ENCODE measurements around the gene SUN1.
A peak's percentile ranks its signal among the peaks of the same experiment; 100 is the strongest.

The SUN1 gene

GRCh38 chr7:785416-785815 is 46.9 kb upstream of the SUN1 start:
- TF ChIP-seq PATZ1 (CRISPR knock-in tag; IDR thresholded peaks at IDR 0.05; ENCODE audit: borderline replicate concordance) (no peak), TCF4 (CRISPR knock-in tag; IDR thresholded peaks at IDR 0.05; ENCODE audit: borderline replicate concordance) (no peak), ZNF565 (CRISPR knock-in tag; conservative IDR thresholded peaks at IDR 0.05; ENCODE audit: low read depth) (no peak), ISL1 (CRISPR knock-in tag; IDR thresholded peaks at IDR 0.05) (no peak), SNAI2 (CRISPR knock-in tag; IDR thresholded peaks at IDR 0.05) (no peak), CREB5 (CRISPR knock-in tag; IDR thresholded peaks at IDR 0.05; ENCODE audit: low read depth) (no peak), PPARA (CRISPR knock-in tag; IDR thresholded peaks at IDR 0.05; ENCODE audit: borderline replicate concordance) (no peak), BACH2 (CRISPR knock-in tag; IDR thresholded peaks at IDR 0.05; ENCODE audit: borderline replicate concordance) (no peak), ZC3H10 (CRISPR knock-in tag; IDR thresholded peaks at IDR 0.05) (no peak), OSR1 (CRISPR knock-in tag; IDR thresholded peaks at IDR 0.05) (no peak)

GRCh38 chr7:786472-787255 is 45.6 kb upstream of the SUN1 start:
- TF ChIP-seq SNAI2 (CRISPR knock-in tag; IDR thresholded peaks at IDR 0.05) (no peak), TCF4 (CRISPR knock-in tag; IDR thresholded peaks at IDR 0.05; ENCODE audit: borderline replicate concordance) (no peak), BACH2 (CRISPR knock-in tag; IDR thresholded peaks at IDR 0.05; ENCODE audit: borderline replicate concordance) (no peak), ZC3H10 (CRISPR knock-in tag; IDR thresholded peaks at IDR 0.05) (no peak), ZNF70 (CRISPR knock-in tag; IDR thresholded peaks at IDR 0.05) (no peak), POU6F1 (CRISPR knock-in tag; IDR thresholded peaks at IDR 0.05; ENCODE audit: borderline replicate concordance, low read depth) (no peak), GLIS3 (CRISPR knock-in tag; IDR thresholded peaks at IDR 0.05) (no peak), ESRRG (CRISPR knock-in tag; IDR thresholded peaks at IDR 0.05) (no peak), ZNF565 (CRISPR knock-in tag; conservative IDR thresholded peaks at IDR 0.05; ENCODE audit: low read depth) (no peak), ISL1 (CRISPR knock-in tag; IDR thresholded peaks at IDR 0.05) (no peak), TOX (CRISPR knock-in tag; IDR thresholded peaks at IDR 0.05; ENCODE audit: borderline replicate concordance) (no peak), OSR1 (CRISPR knock-in tag; IDR thresholded peaks at IDR 0.05) (no peak), PATZ1 (CRISPR knock-in tag; IDR thresholded peaks at IDR 0.05; ENCODE audit: borderline replicate concordance) (no peak), ZFP30 (CRISPR knock-in tag; IDR thresholded peaks at IDR 0.05) (no peak)
- ATAC-seq = peak; percentile 95

More at GRCh38 chr7:785416-785815, 46.9 kb upstream of the SUN1 start:
- ATAC-seq = no peak

- ATAC-seq = peak; percentile 27; the same call in 2 of the 3 replicates
- TF ChIP-seq SNAI2 (CRISPR knock-in tag; IDR thresholded peaks at IDR 0.05) (no peak), ZNF8 (CRISPR knock-in tag; IDR thresholded peaks at IDR 0.05) (no peak), TCF4 (CRISPR knock-in tag; IDR thresholded peaks at IDR 0.05; ENCODE audit: borderline replicate concordance) (no peak), CSRNP3 (CRISPR knock-in tag; IDR thresholded peaks at IDR 0.05) (no peak)
Observed at GRCh38 chr7:787332-788240, 44.7 kb upstream of the SUN1 start.

Measured in SK-N-SH treated with all-trans-retinoic acid at 6 μM for 48 hours (cell line).